Uterine smooth muscle cell (primary cell): Measurements from ENCODE around the gene MLH1. TPM values are rescaled to one million over a fixed set of nuclear protein-coding genes. Genes with fewer than 3 reads are reported as not detected.

ENCODE experiments used
- total RNA-seq: library from RNA; depleted of rRNA; stranded (reverse); fragments of >200 nt; gene quantifications from 2 replicates; pipeline ENCODE4 v1.2.3, GENCODE V29; 2014

The MLH1 gene
- total RNA-seq, result 52.7 and 67.7 TPM in 2 replicates

GRCh38 chr3:36993326-36994283, at the start of gene MLH1:
MLH1 (plus strand) TSS chr3:36993518; CDS start chr3:36993548, 30 bp downstream.

GRCh38 chr3:36944641-36945270, 48.6 kb upstream of the MLH1 start, which contains the start of gene TRANK1:
TRANK1 (minus strand) TSS chr3:36945054; CDS start chr3:36944809, 245 bp downstream.

GRCh38 chr3:36992806-36993325, 452 bp upstream of the MLH1 start, which contains the start of gene EPM2AIP1:
EPM2AIP1 (minus strand) TSS chr3:36993131; CDS start chr3:36993077, 54 bp downstream.

Other genes with a start within 250 kb of the MLH1 start
- gene DCLK3, start 229.0 kb upstream of the MLH1 start, total RNA-seq, result under 0.01 TPM in 1 of 2 replicates, not detected in the other
- gene TRANK1, start 48.5 kb upstream of the MLH1 start, total RNA-seq, result 7.7 and 20.2 TPM in 2 replicates
- 21.0 and 21.7 TPM in 2 replicates for gene EPM2AIP1, start 387 bp upstream of the MLH1 start, total RNA-seq
- gene LRRFIP2, start 181.1 kb downstream of the MLH1 start, total RNA-seq, result 84.0 and 89.6 TPM in 2 replicates
- gene GOLGA4, start 249.8 kb downstream of the MLH1 start, total RNA-seq, result 113 and 144 TPM in 2 replicates